HG02678 (cell line): ENCODE results near the gene CCDC61.

Experiments
- ATAC-seq: cut with Tn5 transposase; IDR thresholded peaks from one replicate; pipeline ENCODE4 v1.9.1; 2021; ENCODE audit warnings: mild to moderate bottlenecking, moderate library complexity; ENCODE audit not compliant: unreplicated experiment

Gene CCDC61, protein sequence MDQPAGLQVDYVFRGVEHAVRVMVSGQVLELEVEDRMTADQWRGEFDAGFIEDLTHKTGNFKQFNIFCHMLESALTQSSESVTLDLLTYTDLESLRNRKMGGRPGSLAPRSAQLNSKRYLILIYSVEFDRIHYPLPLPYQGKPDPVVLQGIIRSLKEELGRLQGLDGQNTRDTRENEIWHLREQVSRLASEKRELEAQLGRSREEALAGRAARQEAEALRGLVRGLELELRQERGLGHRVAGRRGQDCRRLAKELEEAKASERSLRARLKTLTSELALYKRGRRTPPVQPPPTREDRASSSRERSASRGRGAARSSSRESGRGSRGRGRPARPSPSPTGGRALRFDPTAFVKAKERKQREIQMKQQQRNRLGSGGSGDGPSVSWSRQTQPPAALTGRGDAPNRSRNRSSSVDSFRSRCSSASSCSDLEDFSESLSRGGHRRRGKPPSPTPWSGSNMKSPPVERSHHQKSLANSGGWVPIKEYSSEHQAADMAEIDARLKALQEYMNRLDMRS

DNA sequence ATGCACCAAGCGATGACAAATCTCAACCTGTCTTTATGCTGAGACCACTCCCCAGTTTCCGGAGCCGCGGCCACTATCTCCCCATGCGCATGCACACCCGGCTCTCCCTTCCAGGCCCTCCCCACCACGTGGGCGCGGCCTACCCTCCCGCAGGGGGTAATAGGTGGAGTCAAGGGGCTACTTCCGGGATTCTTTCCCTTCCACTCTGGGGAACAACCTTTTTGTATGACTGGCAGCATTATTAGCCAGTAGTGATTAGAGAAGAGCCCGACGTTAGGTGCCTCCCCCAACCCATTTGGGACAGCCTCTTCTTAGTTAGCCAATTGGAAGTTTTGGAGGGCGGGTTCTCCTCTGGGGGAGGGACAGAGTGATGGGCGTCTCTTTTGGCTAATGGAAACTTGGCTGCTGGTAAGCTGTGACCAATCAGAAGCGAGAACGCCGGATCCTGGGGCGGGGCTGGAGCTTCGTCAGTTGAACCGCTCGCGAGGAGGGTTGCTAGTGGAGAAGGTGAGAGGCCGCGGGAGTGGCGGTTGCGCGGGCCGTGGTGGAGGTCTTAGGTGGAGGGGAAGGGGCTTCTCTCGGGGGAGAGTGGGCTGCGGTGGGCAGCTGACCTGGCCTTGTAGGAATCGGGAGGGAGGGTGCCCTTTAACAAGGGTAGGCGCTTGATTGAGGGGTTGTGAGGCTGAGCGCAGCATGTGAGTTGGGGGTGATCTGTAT is at the start of gene CCDC61:
Gene CCDC61, plus strand, starts transcription at position 470 of the 717 bp plus-strand sequence. CDS start 7,552 bp downstream, outside the sequence.
- peak; percentile 95 for ATAC-seq

DNA sequence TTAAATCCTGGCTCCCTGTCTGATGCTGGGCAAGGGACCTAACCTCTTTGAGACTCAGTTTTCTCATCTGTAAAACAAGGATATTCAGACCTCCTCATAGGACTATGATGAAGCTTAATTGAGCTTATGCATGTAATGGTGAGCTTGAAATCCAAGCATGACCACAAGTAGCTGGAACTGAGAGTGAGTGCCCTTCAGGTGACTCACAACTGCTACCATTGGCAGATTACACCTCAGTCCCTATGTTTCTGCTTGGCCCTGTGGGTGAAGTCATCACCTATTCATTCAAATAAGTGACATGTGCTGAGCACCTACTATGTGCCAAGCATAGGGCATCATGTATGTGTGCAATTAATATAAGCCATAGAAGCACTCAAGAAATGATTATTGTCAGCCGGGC is 47.3 kb upstream of the CCDC61 start:
- no peak for ATAC-seq

- ATAC-seq = no peak
Measured at GRCh38 chr19:45952341-45952685, 43.0 kb upstream of the CCDC61 start.

DNA sequence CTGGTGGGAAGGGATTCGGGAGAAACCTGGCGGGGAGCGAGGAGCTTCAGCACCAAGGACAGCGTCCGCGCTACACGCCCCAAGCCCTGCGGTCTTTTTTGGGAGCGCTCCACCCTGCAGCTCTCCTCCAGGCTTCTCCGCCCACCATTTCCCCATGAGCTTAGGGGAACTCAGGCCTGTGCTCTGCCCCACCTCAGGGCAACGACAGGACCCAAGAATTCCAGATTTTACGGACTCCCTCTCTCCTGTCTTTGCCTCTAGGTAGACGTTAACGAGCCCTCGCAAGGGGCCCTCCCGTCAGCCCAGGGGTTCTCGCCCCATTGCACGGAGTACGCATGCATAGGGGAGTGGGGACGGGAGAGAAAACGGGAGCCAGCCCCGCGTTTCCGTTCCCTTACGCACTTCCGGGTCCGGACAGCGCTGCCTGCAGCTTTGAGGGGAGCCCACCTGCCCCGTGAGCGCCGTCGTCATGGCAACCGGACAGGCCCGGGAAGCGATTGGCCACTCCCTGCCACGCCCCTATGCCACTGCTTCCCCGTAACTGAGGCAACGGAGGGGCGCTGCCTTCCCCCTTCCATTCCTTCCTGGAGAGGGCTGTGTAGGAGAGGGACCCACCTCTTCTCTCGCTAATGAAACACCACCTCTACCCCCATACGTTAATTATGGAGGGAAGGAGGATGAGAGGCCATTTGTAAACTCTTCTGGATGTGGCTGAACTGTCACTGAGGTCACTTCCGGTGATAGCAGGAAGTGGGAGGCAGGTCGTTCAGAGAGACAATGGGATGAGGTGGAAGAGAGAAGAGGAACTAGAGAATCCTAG is 42.4 kb upstream of the CCDC61 start:
- ATAC-seq = no peak

- no peak for ATAC-seq
Measured at GRCh38 chr19:45953676-45954075, 41.6 kb upstream of the CCDC61 start.

- ATAC-seq = no peak
Measured at GRCh38 chr19:45954156-45954555, 41.1 kb upstream of the CCDC61 start.

DNA sequence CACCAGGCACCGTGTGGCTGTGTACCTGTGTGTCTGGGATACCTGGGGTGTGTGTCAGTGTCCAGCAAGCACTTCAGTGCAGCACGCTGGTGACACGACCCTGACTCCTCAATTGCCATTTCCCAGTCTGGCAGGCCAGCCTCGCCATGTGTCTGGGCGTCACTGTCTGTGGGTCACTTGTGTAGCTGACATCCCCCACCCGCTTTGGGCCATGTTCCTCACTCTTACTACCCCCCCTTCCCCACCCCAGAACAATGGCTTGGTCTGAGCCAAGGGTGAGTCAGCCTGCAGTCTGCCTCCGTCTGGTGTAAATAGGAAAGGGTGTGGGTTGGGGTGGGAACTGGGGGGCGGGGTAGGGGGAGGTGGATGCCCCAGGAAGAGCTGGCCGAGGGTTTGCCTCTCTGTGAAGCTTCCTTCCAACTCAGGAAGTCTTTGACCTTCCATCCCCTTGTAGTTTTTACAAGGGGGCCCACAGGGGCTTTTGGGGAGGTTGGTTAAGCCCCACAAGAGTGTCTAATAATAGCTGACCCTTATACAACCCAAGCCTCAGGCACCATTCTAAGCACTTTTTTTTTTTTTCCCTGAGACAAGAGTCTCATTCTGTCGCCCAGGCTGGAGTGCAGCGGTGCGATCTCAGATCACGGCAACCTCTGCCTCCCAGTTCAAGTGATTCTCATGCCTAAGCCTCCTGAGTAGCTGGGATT is 39.2 kb upstream of the CCDC61 start:
- ATAC-seq = no peak

DNA sequence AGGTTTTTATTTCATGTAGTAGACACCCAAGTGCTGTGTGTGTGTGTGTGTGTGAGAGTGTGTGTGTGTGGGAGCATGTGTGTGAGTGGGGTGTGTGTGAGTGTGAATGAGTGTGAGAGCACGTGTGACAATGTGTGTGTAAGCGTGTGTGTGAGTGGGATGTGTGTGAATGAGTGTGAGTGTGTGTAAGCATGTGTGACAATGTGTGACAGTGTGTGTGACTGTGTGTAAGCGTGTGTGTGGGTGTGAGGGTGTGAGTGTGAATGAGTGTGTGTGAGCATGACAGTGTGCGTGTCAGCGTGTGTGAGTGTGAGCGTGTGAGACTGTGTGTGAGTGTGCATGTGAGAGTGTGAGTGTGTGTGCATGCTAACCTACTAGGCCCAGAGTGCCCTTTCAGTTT is 36.9 kb upstream of the CCDC61 start:
- no peak for ATAC-seq

DNA sequence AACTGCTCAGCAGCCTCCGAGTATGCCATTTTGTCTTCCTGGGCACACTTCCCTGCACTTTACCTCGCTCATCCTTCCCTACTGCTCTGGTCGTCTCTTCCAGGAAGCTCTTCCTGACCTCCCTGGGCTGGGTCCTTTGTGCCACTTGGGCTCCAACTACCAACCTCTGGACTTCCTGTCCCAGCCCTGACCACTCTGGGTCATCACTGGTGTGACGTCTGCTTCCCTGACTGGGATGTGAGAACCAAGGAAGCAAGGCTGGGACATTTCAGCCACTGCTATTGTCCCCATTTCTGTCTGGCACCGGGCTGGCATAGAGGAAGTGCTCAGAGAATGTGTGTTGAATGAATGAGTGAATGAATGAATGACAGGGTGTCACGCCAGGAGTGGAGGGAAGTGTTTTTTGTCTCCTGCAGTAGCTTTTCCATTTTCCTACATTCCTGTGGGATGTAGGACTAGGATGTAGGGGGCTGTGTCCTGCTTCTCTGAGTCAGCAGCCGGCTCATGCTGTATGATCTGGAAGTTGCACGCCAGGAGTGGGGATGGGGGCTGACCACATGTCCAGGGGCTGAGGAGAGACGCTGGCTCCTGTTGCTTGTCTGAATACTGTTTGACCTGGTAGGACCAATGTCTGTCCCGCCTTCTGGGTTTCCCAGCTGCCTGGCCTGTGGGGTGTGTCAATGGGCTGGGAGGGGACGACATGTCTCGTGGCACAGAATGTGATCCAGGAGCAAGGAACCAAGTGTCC is 36.3 kb upstream of the CCDC61 start:
- ATAC-seq = no peak

DNA sequence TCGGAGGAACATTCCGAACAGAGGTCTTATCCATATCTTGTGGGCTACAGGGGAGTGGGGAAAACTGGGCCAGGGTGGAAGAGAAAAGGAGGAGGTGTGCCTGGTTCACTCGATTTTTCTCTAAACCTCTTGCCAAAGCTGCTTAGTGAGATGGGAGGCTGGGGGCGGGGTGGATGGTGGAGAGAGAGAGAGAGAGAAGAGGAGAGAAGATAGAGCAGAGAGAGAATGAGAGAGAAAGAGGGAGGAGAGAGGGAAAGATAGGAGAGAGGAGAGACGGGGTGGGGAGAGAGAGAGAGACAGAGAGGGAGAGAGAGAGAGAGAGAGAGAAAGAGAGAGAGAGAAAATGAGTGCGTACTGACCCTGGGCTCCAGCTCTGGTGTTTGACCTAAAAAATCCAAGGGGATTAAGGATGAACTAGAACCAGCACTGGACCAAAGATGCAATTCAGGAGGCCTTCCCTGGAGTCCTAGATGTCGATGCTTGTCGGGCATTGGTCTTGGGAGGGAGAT is 35.7 kb upstream of the CCDC61 start:
- no peak for ATAC-seq

DNA sequence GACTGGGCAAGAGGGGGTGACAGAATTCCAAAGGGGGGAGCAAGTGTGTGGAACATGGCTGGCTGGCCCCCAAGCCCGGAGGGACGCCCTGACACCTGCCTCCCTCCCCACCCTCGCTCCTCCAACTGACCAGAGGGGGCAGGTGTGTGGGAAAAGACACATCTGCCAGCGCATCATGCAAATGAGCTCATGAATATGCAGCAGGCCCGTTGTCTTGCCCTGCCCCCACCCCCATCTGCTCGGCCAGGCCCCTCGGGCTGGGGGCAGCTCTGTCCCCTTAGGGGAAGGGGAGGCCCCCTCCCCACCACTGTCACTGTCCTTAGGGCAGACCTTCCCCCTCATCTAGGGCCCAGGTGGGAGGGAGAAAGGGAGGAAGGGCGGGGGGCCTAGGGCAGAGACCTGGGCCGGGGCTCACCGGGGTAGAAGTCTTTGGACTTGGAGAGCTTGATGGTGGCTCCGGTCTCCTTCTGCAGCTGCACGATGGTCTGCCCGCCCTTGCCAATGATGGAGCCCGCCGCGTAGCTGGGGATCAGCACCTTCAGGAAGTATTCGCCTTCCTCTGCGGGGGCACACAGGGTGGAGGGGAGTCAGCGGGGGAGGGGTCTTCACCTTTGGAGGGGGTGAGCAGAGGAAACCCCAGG is 34.6 kb upstream of the CCDC61 start:
- no peak for ATAC-seq

GRCh38 chr19:45962021-45962420 is 33.2 kb upstream of the CCDC61 start:
- no peak for ATAC-seq

- ATAC-seq = no peak
Measured at GRCh38 chr19:45967246-45967645, 28.0 kb upstream of the CCDC61 start.

GRCh38 chr19:45968626-45969025 is 26.6 kb upstream of the CCDC61 start:
- ATAC-seq = no peak

DNA sequence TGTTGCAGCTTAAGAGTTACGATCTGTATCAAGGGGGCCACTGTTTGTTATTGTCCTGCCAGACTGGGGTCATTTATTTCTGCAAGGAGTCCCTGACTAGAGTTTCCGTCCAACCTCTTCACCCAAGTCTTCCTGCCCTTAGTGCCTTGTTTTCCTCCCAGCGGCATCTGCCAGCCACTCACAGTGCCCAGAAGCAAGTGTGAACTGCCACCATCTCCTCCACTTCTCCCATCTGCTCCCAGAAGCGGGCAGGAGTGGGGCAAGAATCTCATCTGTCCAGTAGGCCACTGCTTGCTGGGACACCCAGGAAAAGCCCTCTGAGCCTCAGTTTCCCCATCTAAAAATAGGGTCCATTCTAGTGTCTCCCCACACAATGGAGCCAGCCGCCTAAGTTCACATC is 25.6 kb upstream of the CCDC61 start:
- ATAC-seq = no peak

- no peak for ATAC-seq
Measured at GRCh38 chr19:45971260-45971902, 23.9 kb upstream of the CCDC61 start.

DNA sequence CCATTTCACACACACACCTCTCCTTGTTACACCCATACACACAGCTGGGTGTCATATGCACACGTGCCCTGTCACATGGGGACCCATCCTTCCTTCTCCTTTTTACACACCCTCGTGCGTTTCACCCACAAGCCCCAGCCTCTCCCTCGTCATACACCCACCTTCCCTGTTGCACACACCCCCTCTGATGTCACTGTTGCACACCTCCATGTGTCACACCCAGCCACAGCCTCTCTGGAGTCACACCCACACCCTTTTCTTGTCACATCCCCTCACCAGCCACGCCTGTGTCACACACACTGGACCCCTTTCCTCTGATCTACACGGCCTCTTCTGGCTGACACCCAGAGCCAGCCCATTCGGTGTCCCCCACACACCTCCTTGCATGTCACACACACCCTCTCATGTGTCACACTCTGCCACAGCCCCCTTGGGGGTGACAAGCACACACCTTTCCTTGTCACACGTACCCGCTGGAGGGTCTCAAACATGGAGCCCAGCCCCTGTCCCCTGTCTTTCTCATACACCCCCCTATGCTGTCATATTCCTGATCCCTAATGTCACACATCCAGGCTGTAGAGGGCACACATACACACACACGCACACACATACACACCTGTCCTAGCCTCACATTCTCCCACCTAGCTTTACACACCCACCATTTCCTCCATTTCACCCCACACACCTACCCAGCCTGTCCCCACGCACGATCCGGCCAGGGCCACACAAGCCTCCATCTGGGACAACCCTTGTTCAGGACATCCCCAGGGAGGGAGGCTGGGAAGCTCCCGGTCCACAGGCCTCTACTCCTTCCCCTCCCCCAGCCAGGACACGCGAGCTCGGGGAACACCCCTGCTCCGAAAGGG is 23.0 kb upstream of the CCDC61 start:
- ATAC-seq = no peak
